Measurements from ENCODE around the gene RASSF9.

Gene RASSF9

GRCh38 chr12:85865890-85866289 lies 29.7 kb upstream of the RASSF9 start:
- TF ChIP-seq SIN3A (IDR thresholded peaks at IDR 0.05; ENCODE audit: borderline replicate concordance, insufficient read depth, low read length) (no peak), REST (IDR thresholded peaks at IDR 0.05; ENCODE audit: insufficient read depth in 1 of 2, low read depth in 2 of 2, low read length in 2 of 2) (no peak), TAF1 (IDR thresholded peaks at IDR 0.05; ENCODE audit: borderline replicate concordance, insufficient read depth, low read length) (no peak), FOXP2 (optimal IDR thresholded peaks at IDR 0.05; ENCODE audit: borderline replicate concordance, extremely low read depth, extremely low read length, insufficient read depth) (no peak), POLR2AphosphoS5 (IDR thresholded peaks at IDR 0.05; ENCODE audit: low read depth, low read length) (no peak)

GRCh38 chr12:85856966-85857365 lies 20.8 kb upstream of the RASSF9 start:
- TF ChIP-seq FOXP2 (optimal IDR thresholded peaks at IDR 0.05; ENCODE audit: borderline replicate concordance, extremely low read depth, extremely low read length, insufficient read depth) (no peak), REST (IDR thresholded peaks at IDR 0.05; ENCODE audit: insufficient read depth in 1 of 2, low read depth in 2 of 2, low read length in 2 of 2) (no peak), TAF1 (IDR thresholded peaks at IDR 0.05; ENCODE audit: borderline replicate concordance, insufficient read depth, low read length) (no peak), SIN3A (IDR thresholded peaks at IDR 0.05; ENCODE audit: borderline replicate concordance, insufficient read depth, low read length) (no peak), POLR2AphosphoS5 (IDR thresholded peaks at IDR 0.05; ENCODE audit: low read depth, low read length) (no peak)

- TF ChIP-seq FOXP2 (optimal IDR thresholded peaks at IDR 0.05; ENCODE audit: borderline replicate concordance, extremely low read depth, extremely low read length, insufficient read depth) (no peak), TAF1 (IDR thresholded peaks at IDR 0.05; ENCODE audit: borderline replicate concordance, insufficient read depth, low read length) (no peak), SIN3A (IDR thresholded peaks at IDR 0.05; ENCODE audit: borderline replicate concordance, insufficient read depth, low read length) (no peak), REST (IDR thresholded peaks at IDR 0.05; ENCODE audit: insufficient read depth in 1 of 2, low read depth in 2 of 2, low read length in 2 of 2) (no peak), POLR2AphosphoS5 (IDR thresholded peaks at IDR 0.05; ENCODE audit: low read depth, low read length) (no peak)
Measured at GRCh38 chr12:85855305-85855704, 19.1 kb upstream of the RASSF9 start.

- TF ChIP-seq SIN3A (IDR thresholded peaks at IDR 0.05; ENCODE audit: borderline replicate concordance, insufficient read depth, low read length) (no peak), POLR2AphosphoS5 (IDR thresholded peaks at IDR 0.05; ENCODE audit: low read depth, low read length) (no peak), FOXP2 (optimal IDR thresholded peaks at IDR 0.05; ENCODE audit: borderline replicate concordance, extremely low read depth, extremely low read length, insufficient read depth) (no peak), TAF1 (IDR thresholded peaks at IDR 0.05; ENCODE audit: borderline replicate concordance, insufficient read depth, low read length) (no peak), REST (IDR thresholded peaks at IDR 0.05; ENCODE audit: insufficient read depth in 1 of 2, low read depth in 2 of 2, low read length in 2 of 2) (no peak)
Measured at GRCh38 chr12:85849344-85849743, 13.1 kb upstream of the RASSF9 start.
